Mammary epithelial cell (primary cell): Measurements from ENCODE around the gene AGRP.

ENCODE experiments used
- EZH2 ChIP-seq: IDR thresholded peaks from 2 replicates; pipeline ENCODE4 v1.6.1; 2012; ENCODE audit warnings: low read length, inconsistent platforms, borderline replicate concordance
- TF ChIP-seq, protein P1 (sequence below), 2 donors: IDR thresholded peaks in 1 of 2; conservative IDR thresholded peaks in 1 of 2; 2 replicates each; pipeline ENCODE4 v1.5.1; 2011 to 2012; ENCODE audit warnings: inconsistent platforms in 2 of 2, low read length in 2 of 2, mild to moderate bottlenecking in 2 of 2, control low read depth in 1 of 2, low read depth in 1 of 2; ENCODE audit not compliant: insufficient read depth in 1 of 2; ENCODE audit errors: extremely low read depth in 1 of 2

GRCh38 chr16:67480833-67481560, 2.4 kb downstream of the AGRP start, which contains the start of gene ATP6V0D1:
- TF ChIP-seq EZH2: no peak
- TF ChIP-seq, protein P1, sequence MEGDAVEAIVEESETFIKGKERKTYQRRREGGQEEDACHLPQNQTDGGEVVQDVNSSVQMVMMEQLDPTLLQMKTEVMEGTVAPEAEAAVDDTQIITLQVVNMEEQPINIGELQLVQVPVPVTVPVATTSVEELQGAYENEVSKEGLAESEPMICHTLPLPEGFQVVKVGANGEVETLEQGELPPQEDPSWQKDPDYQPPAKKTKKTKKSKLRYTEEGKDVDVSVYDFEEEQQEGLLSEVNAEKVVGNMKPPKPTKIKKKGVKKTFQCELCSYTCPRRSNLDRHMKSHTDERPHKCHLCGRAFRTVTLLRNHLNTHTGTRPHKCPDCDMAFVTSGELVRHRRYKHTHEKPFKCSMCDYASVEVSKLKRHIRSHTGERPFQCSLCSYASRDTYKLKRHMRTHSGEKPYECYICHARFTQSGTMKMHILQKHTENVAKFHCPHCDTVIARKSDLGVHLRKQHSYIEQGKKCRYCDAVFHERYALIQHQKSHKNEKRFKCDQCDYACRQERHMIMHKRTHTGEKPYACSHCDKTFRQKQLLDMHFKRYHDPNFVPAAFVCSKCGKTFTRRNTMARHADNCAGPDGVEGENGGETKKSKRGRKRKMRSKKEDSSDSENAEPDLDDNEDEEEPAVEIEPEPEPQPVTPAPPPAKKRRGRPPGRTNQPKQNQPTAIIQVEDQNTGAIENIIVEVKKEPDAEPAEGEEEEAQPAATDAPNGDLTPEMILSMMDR (conservative IDR thresholded peaks at IDR 0.05 in 1 of 2, IDR thresholded peaks at IDR 0.05 in 1 of 2; ENCODE audit: extremely low read depth in 1 of 2, insufficient read depth in 1 of 2, low read depth in 1 of 2, low read length in 2 of 2): peak; percentile 69 to 89
